ENCODE results near the gene FOLH1.
A peak's percentile ranks its signal among the peaks of the same experiment; 100 is the strongest.
"Not testable (repeated sequence)": the region's sequence is repeated elsewhere in the genome, so short reads cannot be mapped to it uniquely, and the experiment has no call there.

FOLH1 gene

GRCh38 chr11:49169579-49169978 is 38.8 kb downstream of the FOLH1 start:
- not testable (repeated sequence) for H3K4me2 ChIP-seq (ENCODE audit: low read length); H4K91ac ChIP-seq (ENCODE audit: low read depth, low read length)

DNA sequence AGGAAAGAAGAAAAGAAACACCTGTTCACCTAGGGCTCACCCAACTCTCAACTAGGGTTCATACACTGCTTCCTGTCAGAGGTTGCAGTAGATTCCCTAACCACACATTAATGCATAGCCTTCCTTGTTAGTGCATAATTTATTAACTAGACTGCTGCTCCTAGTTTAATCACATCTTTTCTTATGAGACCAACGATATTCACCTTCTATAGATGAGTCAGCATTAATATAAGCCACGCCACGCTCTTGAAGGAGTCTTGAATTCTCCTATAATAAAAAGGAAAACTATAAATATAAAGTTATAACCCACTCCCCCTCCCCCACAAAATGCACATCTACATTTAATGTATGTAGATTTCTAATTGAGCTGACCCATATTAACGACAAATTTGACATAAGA is 39.4 kb downstream of the FOLH1 start:
- not testable (repeated sequence) for H3K4me1 ChIP-seq (ENCODE audit: control insufficient read depth in 1 of 2, insufficient read depth in 2 of 2, low read length in 2 of 2); H3K27me3 ChIP-seq (ENCODE audit: insufficient read depth, low read length); H3K79me2 ChIP-seq (ENCODE audit: control insufficient read depth, insufficient read depth, low read length, poor library complexity); H2BK120ac ChIP-seq (ENCODE audit: insufficient read depth, low read length, poor library complexity); H3K9ac ChIP-seq (ENCODE audit: low read length); H2AK5ac ChIP-seq (ENCODE audit: low read length); H3K27ac ChIP-seq (ENCODE audit: low read depth, low read length); H3K79me1 ChIP-seq (ENCODE audit: low read length); H2BK12ac ChIP-seq (ENCODE audit: low read length); H3K23ac ChIP-seq (ENCODE audit: low read length); H3K36me3 ChIP-seq (ENCODE audit: control insufficient read depth in 1 of 2, insufficient read depth in 2 of 2, low read length in 2 of 2); H3K9me3 ChIP-seq (ENCODE audit: insufficient read depth, low read depth, low read length); H3K4me2 ChIP-seq (ENCODE audit: low read length); H4K12ac ChIP-seq (ENCODE audit: low read depth, low read length); H2AFZ ChIP-seq (ENCODE audit: insufficient read depth, low read length, poor library complexity); DNase-seq; H3K14ac ChIP-seq (ENCODE audit: low read length); H4K91ac ChIP-seq (ENCODE audit: low read depth, low read length); H3K4me3 ChIP-seq (ENCODE audit: low read depth, low read length); H4K8ac ChIP-seq (ENCODE audit: low read depth, low read length); H3K18ac ChIP-seq (ENCODE audit: low read length); H2BK5ac ChIP-seq (ENCODE audit: low read depth, low read length, poor library complexity); H3K4ac ChIP-seq (ENCODE audit: low read depth, low read length)
- WGBS (ENCODE audit: extremely low coverage, insufficient coverage, insufficient read length): no CpG with 5 or more reads among the region's 4 CpGs

More at GRCh38 chr11:49169579-49169978, 38.8 kb downstream of the FOLH1 start:
- H3K9me3 ChIP-seq (ENCODE audit: insufficient read depth, low read depth, low read length); H2BK12ac ChIP-seq (ENCODE audit: low read length); H3K9ac ChIP-seq (ENCODE audit: low read length); H4K8ac ChIP-seq (ENCODE audit: low read depth, low read length); H3K79me1 ChIP-seq (ENCODE audit: low read length); H3K18ac ChIP-seq (ENCODE audit: low read length); H4K12ac ChIP-seq (ENCODE audit: low read depth, low read length); H3K27ac ChIP-seq (ENCODE audit: low read depth, low read length); H3K4me1 ChIP-seq (ENCODE audit: control insufficient read depth in 1 of 2, insufficient read depth in 2 of 2, low read length in 2 of 2); H3K23ac ChIP-seq (ENCODE audit: low read length); H3K36me3 ChIP-seq (ENCODE audit: control insufficient read depth in 1 of 2, insufficient read depth in 2 of 2, low read length in 2 of 2); H3K4ac ChIP-seq (ENCODE audit: low read depth, low read length); H2AFZ ChIP-seq (ENCODE audit: insufficient read depth, low read length, poor library complexity); H2BK5ac ChIP-seq (ENCODE audit: low read depth, low read length, poor library complexity); H3K27me3 ChIP-seq (ENCODE audit: insufficient read depth, low read length); H2AK5ac ChIP-seq (ENCODE audit: low read length); H3K79me2 ChIP-seq (ENCODE audit: control insufficient read depth, insufficient read depth, low read length, poor library complexity); H2BK120ac ChIP-seq (ENCODE audit: insufficient read depth, low read length, poor library complexity); H3K14ac ChIP-seq (ENCODE audit: low read length); H3K4me3 ChIP-seq (ENCODE audit: low read depth, low read length): not testable (repeated sequence)
- peak in 1 of 2 donors; percentile 1 for DNase-seq
- no CpG with 5 or more reads among the region's 3 CpGs for WGBS (ENCODE audit: extremely low coverage, insufficient coverage, insufficient read length)

- Histone ChIP-seq H2AFZ (ENCODE audit: insufficient read depth, low read length, poor library complexity) (no peak overlapping the region), H3K14ac (ENCODE audit: low read length) (no peak overlapping the region), H3K9ac (ENCODE audit: low read length) (no peak overlapping the region), H3K27me3 (ENCODE audit: insufficient read depth, low read length) (no peaks in the 10 kb centered on the region), H2BK120ac (ENCODE audit: insufficient read depth, low read length, poor library complexity) (no peak overlapping the region), H4K12ac (ENCODE audit: low read depth, low read length) (no peak overlapping the region), H3K4me1 (ENCODE audit: control insufficient read depth in 1 of 2, insufficient read depth in 2 of 2, low read length in 2 of 2) (no peaks in the 10 kb centered on the region), H3K79me2 (ENCODE audit: control insufficient read depth, insufficient read depth, low read length, poor library complexity) (no peaks in the 10 kb centered on the region), H3K27ac (ENCODE audit: low read depth, low read length) (no peak overlapping the region), H3K18ac (ENCODE audit: low read length) (no peak overlapping the region), H3K23ac (ENCODE audit: low read length) (no peak overlapping the region), H2BK5ac (ENCODE audit: low read depth, low read length, poor library complexity) (no peak overlapping the region), H3K36me3 (ENCODE audit: control insufficient read depth in 1 of 2, insufficient read depth in 2 of 2, low read length in 2 of 2) (no peaks in the 10 kb centered on the region), H3K4ac (ENCODE audit: low read depth, low read length) (no peak overlapping the region), H4K91ac (ENCODE audit: low read depth, low read length) (no peak overlapping the region), H3K4me3 (ENCODE audit: low read depth, low read length) (no peak overlapping the region), H2AK5ac (ENCODE audit: low read length) (no peak overlapping the region), H3K79me1 (ENCODE audit: low read length) (no peaks in the 10 kb centered on the region), H2BK12ac (ENCODE audit: low read length) (no peak overlapping the region), H3K9me3 (ENCODE audit: insufficient read depth, low read depth, low read length) (peaks cover 5% of the 10 kb centered on the region), H4K8ac (ENCODE audit: low read depth, low read length) (no peak overlapping the region), H3K4me2 (ENCODE audit: low read length) (no peak overlapping the region)
- no peak for DNase-seq
- WGBS (ENCODE audit: extremely low coverage, insufficient coverage, insufficient read length): no CpG with 5 or more reads among the region's 12 CpGs
Measured at GRCh38 chr11:49151211-49151610, 57.2 kb downstream of the FOLH1 start.

GRCh38 chr11:49102356-49102755 is 106.0 kb downstream of the FOLH1 start:
- not testable (repeated sequence) for H3K79me1 ChIP-seq (ENCODE audit: low read length); H3K14ac ChIP-seq (ENCODE audit: low read length); DNase-seq; H3K4me1 ChIP-seq (ENCODE audit: control insufficient read depth in 1 of 2, insufficient read depth in 2 of 2, low read length in 2 of 2); H3K27me3 ChIP-seq (ENCODE audit: insufficient read depth, low read length); H2AK5ac ChIP-seq (ENCODE audit: low read length); H4K91ac ChIP-seq (ENCODE audit: low read depth, low read length); H3K36me3 ChIP-seq (ENCODE audit: control insufficient read depth in 1 of 2, insufficient read depth in 2 of 2, low read length in 2 of 2); H3K27ac ChIP-seq (ENCODE audit: low read depth, low read length); H3K4ac ChIP-seq (ENCODE audit: low read depth, low read length); H3K9ac ChIP-seq (ENCODE audit: low read length); H3K79me2 ChIP-seq (ENCODE audit: control insufficient read depth, insufficient read depth, low read length, poor library complexity); H2BK120ac ChIP-seq (ENCODE audit: insufficient read depth, low read length, poor library complexity); H3K18ac ChIP-seq (ENCODE audit: low read length); H3K23ac ChIP-seq (ENCODE audit: low read length); H3K4me3 ChIP-seq (ENCODE audit: low read depth, low read length); H2AFZ ChIP-seq (ENCODE audit: insufficient read depth, low read length, poor library complexity); H4K12ac ChIP-seq (ENCODE audit: low read depth, low read length); H2BK5ac ChIP-seq (ENCODE audit: low read depth, low read length, poor library complexity); H4K8ac ChIP-seq (ENCODE audit: low read depth, low read length); H3K4me2 ChIP-seq (ENCODE audit: low read length); H2BK12ac ChIP-seq (ENCODE audit: low read length)
- no CpG with 5 or more reads among the region's 24 CpGs for WGBS (ENCODE audit: extremely low coverage, insufficient coverage, insufficient read length)
- peaks cover 15% of the 10 kb centered on the region for H3K9me3 ChIP-seq (ENCODE audit: insufficient read depth, low read depth, low read length)

All from trophoblast cell (in vitro differentiated cells and primary cell).